Measurements from ENCODE around the gene PLXNA4. TPM values are rescaled to one million over a fixed set of nuclear protein-coding genes. Genes with fewer than 3 reads are reported as not detected.
A peak's percentile ranks its signal among the peaks of the same experiment; 100 is the strongest.

The PLXNA4 gene
- total RNA-seq, 1 donor from 2014 or later = 0.21 TPM

DNA sequence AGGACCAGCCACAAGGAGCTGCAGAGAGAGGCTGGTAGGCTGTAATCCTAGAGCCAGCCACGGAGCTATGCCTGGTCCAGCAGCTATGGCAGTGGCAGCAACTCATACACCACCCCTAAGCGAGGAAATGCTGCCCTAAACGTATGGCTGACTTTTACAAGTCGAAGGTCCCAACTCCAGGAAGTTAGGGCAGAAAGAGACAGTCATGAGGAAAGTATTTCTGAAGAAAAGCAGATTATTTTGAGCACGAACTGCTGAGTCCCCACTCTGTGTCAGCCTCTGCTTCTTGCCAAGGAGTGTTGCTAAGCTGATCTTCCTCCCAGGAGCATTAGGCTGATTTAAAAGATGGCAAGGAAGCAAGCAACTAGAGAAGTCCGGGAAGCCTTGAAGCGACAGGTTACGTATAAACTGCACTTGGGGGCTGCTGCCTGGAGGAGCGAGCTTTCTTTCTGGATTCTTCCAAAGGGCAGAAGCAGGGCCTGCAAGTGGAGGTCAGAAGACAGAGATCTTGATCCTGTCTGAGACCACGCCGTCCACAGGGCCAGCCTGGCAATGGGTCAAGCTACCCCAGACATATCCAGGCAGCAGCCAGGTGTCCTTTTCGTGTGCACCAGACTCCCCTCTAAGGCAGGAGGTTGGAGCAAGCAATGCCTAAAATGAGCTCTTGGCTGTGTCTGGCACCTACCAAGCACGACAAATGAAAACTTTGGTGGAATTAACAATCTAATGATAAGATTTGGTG lies 39.4 kb downstream of the PLXNA4 start:
- no peak overlapping the region for H3K4me3 Mint-ChIP-seq (ENCODE audit: low read depth)
- H3K9me3 Mint-ChIP-seq = no peaks in the 10 kb centered on the region
- intact Hi-C loops (cut with micrococcal nuclease) = no loop called here
- H3K36me3 Mint-ChIP-seq (ENCODE audit: low read depth) = no peaks in the 10 kb centered on the region
- H3K27ac Mint-ChIP-seq = no peak overlapping the region
- no peak for DNase-seq (ENCODE audit: low spot score)
- peaks cover 8% of the 10 kb centered on the region for H3K27me3 Mint-ChIP-seq (ENCODE audit: low read depth)
- H3K4me1 Mint-ChIP-seq (ENCODE audit: low read depth) = peaks cover 9% of the 10 kb centered on the region

DNA sequence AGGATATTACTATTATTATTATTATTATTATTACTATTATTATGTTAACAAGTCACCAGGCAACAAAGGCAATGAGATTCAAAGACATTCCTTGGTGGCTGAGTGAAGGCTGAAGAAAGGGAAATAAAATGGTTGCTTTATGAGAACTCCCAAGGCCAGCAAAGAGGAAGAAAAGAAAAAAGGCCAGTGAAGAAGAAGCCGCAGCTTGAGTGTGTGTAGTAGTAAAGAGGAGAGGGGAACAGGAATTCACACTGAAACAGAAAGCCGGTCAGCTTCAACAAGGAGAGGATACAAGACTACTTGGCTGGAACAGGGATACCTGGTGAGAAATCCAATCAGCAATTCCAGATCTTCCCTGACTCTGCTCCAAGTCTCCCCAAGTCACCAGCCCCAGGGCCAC lies 42.4 kb downstream of the PLXNA4 start:
- Mint-ChIP-seq H3K27me3 (ENCODE audit: low read depth) (peaks cover 4% of the 10 kb centered on the region), H3K36me3 (ENCODE audit: low read depth) (no peaks in the 10 kb centered on the region), H3K4me1 (ENCODE audit: low read depth) (peaks cover 10% of the 10 kb centered on the region), H3K27ac (no peak overlapping the region), H3K4me3 (ENCODE audit: low read depth) (no peak overlapping the region), H3K9me3 (no peaks in the 10 kb centered on the region)
- intact Hi-C loops (cut with micrococcal nuclease) = no loop called here
- no peak for DNase-seq (ENCODE audit: low spot score)

DNA sequence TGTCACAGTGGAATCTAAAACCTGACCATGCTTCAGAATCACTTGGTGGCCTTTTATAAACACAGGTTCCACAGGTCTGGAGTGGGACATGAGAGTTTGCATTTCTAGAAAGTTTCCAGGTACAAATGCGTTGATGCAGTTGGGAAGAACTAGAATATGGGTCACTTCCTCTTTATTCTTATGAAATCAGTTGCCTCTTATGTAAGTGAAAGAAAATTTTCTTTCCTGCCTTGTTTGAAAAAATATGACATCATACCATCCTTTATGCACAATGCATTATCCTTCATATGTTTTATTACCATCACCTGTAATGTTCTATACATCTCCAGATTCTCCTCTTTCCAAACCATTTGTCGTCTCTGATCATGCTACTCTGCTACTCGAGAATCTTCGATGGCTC lies 44.0 kb downstream of the PLXNA4 start:
- Mint-ChIP-seq H3K4me1 (ENCODE audit: low read depth) (peaks cover 5% of the 10 kb centered on the region), H3K36me3 (ENCODE audit: low read depth) (no peaks in the 10 kb centered on the region), H3K27me3 (ENCODE audit: low read depth) (peaks cover 4% of the 10 kb centered on the region), H3K4me3 (ENCODE audit: low read depth) (no peak overlapping the region), H3K27ac (no peak overlapping the region), H3K9me3 (no peaks in the 10 kb centered on the region)
- intact Hi-C loops (cut with micrococcal nuclease) = no loop called here
- no peak for DNase-seq (ENCODE audit: low spot score)

DNA sequence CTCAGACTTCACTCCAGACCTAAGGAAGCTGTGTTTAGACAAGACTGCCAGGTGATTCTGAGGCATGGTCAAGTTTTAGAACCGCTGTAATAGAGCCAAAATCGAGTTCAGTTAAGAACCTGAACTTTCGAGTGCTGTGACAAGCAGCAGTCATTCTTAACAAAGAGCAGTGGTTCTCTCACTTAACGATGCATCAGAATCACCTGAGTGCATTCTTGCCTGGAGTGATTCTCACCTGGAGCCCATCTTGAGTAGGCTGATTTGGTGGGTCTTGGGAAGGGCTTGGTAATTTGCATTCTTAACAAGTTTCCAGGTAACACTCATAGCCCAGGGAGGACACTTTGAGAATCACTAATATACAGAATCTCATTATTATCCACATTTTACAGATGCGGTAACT lies 44.7 kb downstream of the PLXNA4 start:
- no peak for DNase-seq (ENCODE audit: low spot score)
- Mint-ChIP-seq H3K4me1 (ENCODE audit: low read depth) (peaks cover 7% of the 10 kb centered on the region), H3K27ac (no peak overlapping the region), H3K4me3 (ENCODE audit: low read depth) (no peak overlapping the region), H3K27me3 (ENCODE audit: low read depth) (peaks cover 4% of the 10 kb centered on the region), H3K9me3 (no peaks in the 10 kb centered on the region), H3K36me3 (ENCODE audit: low read depth) (no peaks in the 10 kb centered on the region)
- intact Hi-C loops (cut with micrococcal nuclease) = no loop called here

DNA sequence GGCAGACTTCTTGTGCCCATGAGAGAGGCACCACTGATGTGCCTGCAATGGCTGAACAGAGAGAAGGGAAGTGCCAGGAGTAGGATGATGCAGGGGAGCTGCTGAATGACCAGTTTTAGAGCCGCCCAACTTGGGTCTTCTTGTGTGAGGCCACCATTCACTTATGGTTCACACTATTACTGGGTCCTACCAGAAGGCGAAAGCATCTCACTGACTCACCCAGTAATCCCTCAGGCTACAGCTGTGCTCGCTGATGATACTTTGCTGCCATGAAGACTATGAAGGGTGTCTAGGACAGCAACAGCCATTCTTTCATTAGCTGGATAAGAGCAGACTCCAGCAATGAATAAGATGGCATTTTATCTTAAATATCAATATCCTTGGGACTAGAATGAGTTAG lies 47.6 kb downstream of the PLXNA4 start:
- Mint-ChIP-seq H3K27ac (no peak overlapping the region), H3K9me3 (no peaks in the 10 kb centered on the region), H3K4me3 (ENCODE audit: low read depth) (no peak overlapping the region), H3K36me3 (ENCODE audit: low read depth) (no peaks in the 10 kb centered on the region), H3K27me3 (ENCODE audit: low read depth) (peaks cover 2% of the 10 kb centered on the region), H3K4me1 (ENCODE audit: low read depth) (peaks cover 14% of the 10 kb centered on the region)
- intact Hi-C loops (cut with micrococcal nuclease) = loop anchor here (5.0 kb wide), 1 partner anchor 91 kb away; no protein-coding TSS in a partner anchor
- no peak for DNase-seq (ENCODE audit: low spot score)

DNA sequence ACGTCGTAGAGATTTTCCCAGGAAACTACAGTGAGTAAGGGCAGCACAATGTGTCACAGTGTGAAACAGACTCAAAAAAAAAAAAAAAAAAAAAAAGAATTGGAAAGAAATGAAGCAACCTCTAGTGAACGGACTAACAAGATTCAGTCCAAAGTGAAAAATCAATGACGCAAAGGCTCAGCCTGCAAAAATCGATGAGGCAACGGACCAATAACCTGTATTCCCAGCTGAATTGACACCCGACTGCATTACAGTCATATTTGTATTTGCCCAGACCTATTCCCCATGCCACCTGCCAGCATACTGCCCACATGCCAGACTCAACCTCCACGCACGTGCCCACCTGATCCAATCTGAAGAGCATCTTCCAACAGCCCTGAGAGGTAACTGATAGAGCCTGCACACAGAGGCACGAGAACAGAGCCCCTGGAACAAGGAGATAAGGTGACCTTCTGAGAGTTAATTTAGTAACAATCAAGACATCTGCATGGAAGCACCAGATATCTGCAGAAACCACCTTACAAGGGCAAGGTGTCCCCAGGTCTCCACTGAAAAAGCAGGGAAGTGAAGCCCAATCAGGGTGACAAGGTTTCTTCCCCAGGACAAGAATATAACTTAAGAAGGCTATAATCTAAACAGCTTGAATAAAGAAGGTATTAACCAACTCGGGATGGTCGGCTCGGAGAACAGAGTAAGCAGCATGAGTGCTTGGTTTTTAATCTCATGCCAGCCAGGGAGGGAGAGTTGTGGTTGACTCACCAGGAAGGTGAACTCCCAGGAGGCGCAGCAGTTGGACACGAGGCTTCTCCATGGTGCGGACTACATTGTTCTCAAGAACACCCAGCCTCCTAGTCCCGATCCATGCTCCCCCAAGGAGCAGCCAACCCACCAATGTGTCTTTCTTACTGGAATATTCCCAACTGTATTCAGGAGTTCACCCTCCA lies 48.5 kb downstream of the PLXNA4 start:
- Mint-ChIP-seq H3K9me3 (no peaks in the 10 kb centered on the region), H3K27ac (no peak overlapping the region), H3K27me3 (ENCODE audit: low read depth) (peaks cover 2% of the 10 kb centered on the region), H3K4me1 (ENCODE audit: low read depth) (peaks cover 14% of the 10 kb centered on the region), H3K36me3 (ENCODE audit: low read depth) (no peaks in the 10 kb centered on the region), H3K4me3 (ENCODE audit: low read depth) (no peak overlapping the region)
- intact Hi-C loops (cut with micrococcal nuclease) = loop anchor here (5.0 kb wide), 1 partner anchor 90 kb away; no protein-coding TSS in a partner anchor
- DNase-seq (ENCODE audit: low spot score) = no peak

DNA sequence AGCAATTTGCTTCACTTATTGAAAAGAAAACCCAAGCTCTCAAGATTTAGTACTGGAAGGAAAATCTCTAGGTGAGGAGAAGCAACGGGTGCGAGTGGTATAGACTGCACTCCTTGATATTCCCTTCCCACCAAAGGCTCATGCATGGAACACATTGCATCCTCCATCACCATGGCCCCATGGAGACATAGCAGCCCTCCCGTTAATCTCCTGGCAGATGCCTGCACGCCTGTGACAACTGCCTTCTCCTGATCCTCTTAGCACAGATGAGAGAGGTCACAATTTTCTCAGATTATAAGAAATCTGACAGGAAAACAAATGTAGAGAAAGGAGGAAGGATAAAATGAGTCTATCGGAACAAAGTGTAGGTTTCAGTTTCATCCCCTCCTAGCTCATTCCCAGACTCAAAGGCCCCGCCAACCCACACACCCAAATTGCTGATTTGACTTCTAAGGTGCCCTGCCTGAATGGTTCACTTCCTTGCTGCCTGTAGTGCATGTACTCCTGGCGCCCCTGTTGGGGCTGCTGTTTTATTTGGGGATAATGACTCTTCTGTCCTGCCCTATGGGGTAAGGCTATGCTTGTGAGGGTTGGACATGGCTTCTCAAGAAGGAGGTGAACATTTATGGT lies 50.0 kb downstream of the PLXNA4 start:
- no peak for DNase-seq (ENCODE audit: low spot score)
- H3K4me1 Mint-ChIP-seq (ENCODE audit: low read depth) = peaks cover 12% of the 10 kb centered on the region
- H3K27me3 Mint-ChIP-seq (ENCODE audit: low read depth) = peaks cover 2% of the 10 kb centered on the region
- H3K4me3 Mint-ChIP-seq (ENCODE audit: low read depth) = no peak overlapping the region
- peak overlapping the region; percentile 39 for H3K27ac Mint-ChIP-seq
- no peaks in the 10 kb centered on the region for H3K36me3 Mint-ChIP-seq (ENCODE audit: low read depth)
- intact Hi-C loops (cut with micrococcal nuclease) = loop anchor here (5.0 kb wide), 1 partner anchor 89 kb away; no protein-coding TSS in a partner anchor
- no peaks in the 10 kb centered on the region for H3K9me3 Mint-ChIP-seq

DNA sequence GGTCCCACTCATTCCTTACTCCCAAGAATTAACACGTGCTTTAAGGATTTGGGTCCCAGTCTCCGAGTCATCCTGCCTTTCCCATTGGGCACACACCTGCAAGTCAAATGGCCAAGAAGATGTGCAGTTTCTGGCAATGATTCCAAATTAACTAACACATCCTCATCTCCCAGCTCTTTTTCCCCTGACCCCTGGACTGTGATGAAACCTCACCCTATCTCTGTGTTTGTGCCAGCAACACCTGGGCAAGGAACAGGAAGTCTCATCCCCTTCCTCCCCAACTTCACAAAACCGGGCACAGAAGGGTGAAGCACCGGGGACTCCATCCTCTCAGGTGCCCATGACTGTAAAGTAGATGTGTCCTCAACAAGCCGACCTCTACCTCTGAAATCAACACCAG lies 54.8 kb downstream of the PLXNA4 start:
- no peaks in the 10 kb centered on the region for H3K36me3 Mint-ChIP-seq (ENCODE audit: low read depth)
- no peak overlapping the region for H3K27ac Mint-ChIP-seq
- H3K4me1 Mint-ChIP-seq (ENCODE audit: low read depth) = peaks cover 7% of the 10 kb centered on the region
- intact Hi-C loops (cut with micrococcal nuclease) = no loop called here
- H3K4me3 Mint-ChIP-seq (ENCODE audit: low read depth) = no peak overlapping the region
- DNase-seq (ENCODE audit: low spot score) = no peak
- H3K9me3 Mint-ChIP-seq = no peaks in the 10 kb centered on the region
- peaks cover 4% of the 10 kb centered on the region for H3K27me3 Mint-ChIP-seq (ENCODE audit: low read depth)

DNA sequence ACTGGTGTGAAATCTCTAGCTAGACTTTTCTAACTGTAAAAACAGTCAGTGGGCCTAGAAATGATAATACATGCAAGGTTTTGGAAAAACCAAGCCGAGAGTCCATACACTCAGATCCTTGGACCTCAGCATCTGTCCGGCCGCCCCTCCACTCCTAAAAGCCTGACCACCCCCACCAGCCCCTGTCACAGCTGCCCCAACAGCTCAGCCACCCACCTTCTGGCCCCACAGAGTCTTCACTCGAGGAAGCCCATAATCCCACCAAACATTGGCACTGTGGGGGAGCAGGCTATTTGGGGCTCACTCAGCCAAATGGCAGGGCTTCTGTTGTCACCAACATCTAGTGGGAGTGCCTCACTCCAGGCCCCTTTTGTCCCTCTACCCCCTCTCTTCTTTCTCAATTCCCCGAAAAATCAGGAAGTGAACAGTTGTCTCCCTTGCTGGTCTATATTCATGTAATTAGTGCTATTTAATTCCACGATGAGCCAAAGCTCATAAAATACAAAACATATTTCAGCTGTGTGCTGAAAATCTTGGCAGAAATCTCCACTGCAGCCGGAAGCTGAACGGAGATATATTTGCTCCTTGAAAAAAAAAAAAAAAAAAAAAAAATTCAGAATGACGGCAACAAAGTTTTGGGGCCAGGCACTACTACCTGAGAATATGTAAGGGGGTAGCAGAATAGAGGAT lies 55.5 kb downstream of the PLXNA4 start:
- Mint-ChIP-seq H3K4me1 (ENCODE audit: low read depth) (peaks cover 2% of the 10 kb centered on the region), H3K4me3 (ENCODE audit: low read depth) (no peak overlapping the region), H3K36me3 (ENCODE audit: low read depth) (no peaks in the 10 kb centered on the region), H3K9me3 (no peaks in the 10 kb centered on the region), H3K27me3 (ENCODE audit: low read depth) (peaks cover 6% of the 10 kb centered on the region), H3K27ac (no peak overlapping the region)
- intact Hi-C loops (cut with micrococcal nuclease) = no loop called here
- no peak for DNase-seq (ENCODE audit: low spot score)

DNA sequence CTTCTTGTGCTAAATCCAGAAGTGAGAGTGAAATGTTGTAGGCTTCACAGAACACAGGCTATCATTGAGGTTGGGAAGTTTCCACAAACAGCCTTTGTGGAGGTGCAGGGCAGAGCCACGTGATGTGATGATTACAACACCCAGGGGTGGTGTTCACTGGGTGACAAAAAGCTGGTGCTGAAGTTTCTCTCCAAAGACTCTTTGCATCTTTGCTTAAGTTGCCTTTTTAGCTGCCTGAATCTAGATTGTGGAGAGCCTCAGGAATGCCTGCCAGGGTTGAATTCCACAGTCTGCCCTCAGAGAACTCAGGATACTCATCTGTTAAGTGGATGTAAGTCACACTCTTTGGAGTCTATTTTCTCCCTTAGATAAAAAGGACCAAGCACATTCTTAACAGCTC lies 56.3 kb downstream of the PLXNA4 start:
- no peaks in the 10 kb centered on the region for H3K36me3 Mint-ChIP-seq (ENCODE audit: low read depth)
- H3K9me3 Mint-ChIP-seq = no peaks in the 10 kb centered on the region
- H3K4me1 Mint-ChIP-seq (ENCODE audit: low read depth) = peaks cover 2% of the 10 kb centered on the region
- no peak for DNase-seq (ENCODE audit: low spot score)
- peaks cover 7% of the 10 kb centered on the region for H3K27me3 Mint-ChIP-seq (ENCODE audit: low read depth)
- no peak overlapping the region for H3K4me3 Mint-ChIP-seq (ENCODE audit: low read depth)
- intact Hi-C loops (cut with micrococcal nuclease) = no loop called here
- no peak overlapping the region for H3K27ac Mint-ChIP-seq

DNA sequence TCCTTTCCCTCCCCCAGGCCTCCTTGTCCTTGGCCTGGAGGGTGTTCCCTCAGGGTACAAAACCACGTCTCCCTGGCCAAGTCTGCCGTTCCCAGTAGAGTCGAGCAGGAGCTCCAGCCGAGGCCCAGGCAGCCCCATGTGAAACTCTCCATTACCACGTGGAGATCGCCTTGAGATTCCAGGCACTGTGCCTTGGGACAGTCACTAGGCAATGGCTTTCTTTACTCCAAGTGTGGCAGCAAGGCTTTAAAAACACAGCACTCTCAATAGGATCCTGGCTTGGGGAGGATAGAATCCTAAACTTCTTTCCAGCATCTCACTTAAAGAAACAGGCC lies 57.5 kb downstream of the PLXNA4 start:
- Mint-ChIP-seq H3K4me1 (ENCODE audit: low read depth) (peaks cover 2% of the 10 kb centered on the region), H3K27ac (no peak overlapping the region), H3K36me3 (ENCODE audit: low read depth) (no peaks in the 10 kb centered on the region), H3K27me3 (ENCODE audit: low read depth) (peaks cover 7% of the 10 kb centered on the region), H3K9me3 (no peaks in the 10 kb centered on the region), H3K4me3 (ENCODE audit: low read depth) (no peak overlapping the region)
- DNase-seq (ENCODE audit: low spot score) = no peak
- intact Hi-C loops (cut with micrococcal nuclease) = no loop called here

DNA sequence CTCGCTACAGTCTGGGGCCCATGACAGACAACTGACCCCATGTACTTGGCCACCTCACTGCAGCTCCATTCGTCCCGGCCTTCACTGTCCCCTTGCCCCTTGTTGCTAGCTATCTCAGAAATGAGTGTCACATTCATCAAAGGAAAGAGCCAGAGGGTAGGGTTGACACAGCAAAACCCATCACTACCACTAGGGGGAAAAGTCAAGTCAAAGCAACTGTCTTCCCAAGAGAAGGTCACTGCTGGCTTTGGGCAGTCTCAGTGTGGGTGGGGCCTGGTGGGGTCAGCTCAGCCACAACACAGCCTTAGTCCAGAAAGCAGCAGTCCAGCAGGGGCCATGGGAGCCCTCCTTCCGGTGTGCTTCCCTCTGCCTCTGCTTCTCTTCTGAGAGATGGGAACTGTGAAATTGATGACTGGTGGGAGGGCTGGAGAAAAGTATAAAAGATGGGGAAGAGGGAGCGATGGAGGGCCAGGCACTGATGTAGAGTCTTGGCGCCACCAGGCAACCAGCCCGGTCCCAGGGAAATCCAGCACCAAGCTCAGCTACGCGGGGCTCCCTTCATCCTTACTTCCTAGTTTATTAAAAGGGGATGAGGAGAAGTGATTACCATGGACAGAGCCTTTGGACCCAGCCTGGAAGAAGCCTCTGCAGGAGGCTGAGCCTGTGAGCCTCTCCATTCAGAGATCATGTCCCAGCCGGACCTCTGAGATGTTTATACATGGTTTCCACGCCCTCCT lies 58.0 kb downstream of the PLXNA4 start:
- H3K27me3 Mint-ChIP-seq (ENCODE audit: low read depth) = peaks cover 7% of the 10 kb centered on the region
- intact Hi-C loops (cut with micrococcal nuclease) = no loop called here

More for the DNA sequence above, 58.0 kb downstream of the PLXNA4 start:
- H3K9me3 Mint-ChIP-seq = no peaks in the 10 kb centered on the region
- H3K27ac Mint-ChIP-seq = no peak overlapping the region
- peaks cover 2% of the 10 kb centered on the region for H3K4me1 Mint-ChIP-seq (ENCODE audit: low read depth)
- no peak overlapping the region for H3K4me3 Mint-ChIP-seq (ENCODE audit: low read depth)
- H3K36me3 Mint-ChIP-seq (ENCODE audit: low read depth) = no peaks in the 10 kb centered on the region
- no peak for DNase-seq (ENCODE audit: low spot score)

All from activated T-helper 2 cell treated with anti-CD3 and anti-CD28 coated beads, Interferon-gamma antibody, Interleukin-2, Interleukin-4, amounts not matched to agents 10 μg/mL and 5 μg/mL and 100 μg/mL, durations not matched to agents 14 hours and 24 hours and 36 hours (primary cell).